GM23248 (cell line): Measurements from ENCODE around the gene DRAXIN.

Source experiments
- EZH2 ChIP-seq: fragments of 200-600 bp; sonication (generic); IDR thresholded peaks from 2 replicates; pipeline ENCODE4 v1.6.1; 2018; ENCODE audit warnings: antibody characterized with exemption, mild to moderate bottlenecking; ENCODE audit not compliant: insufficient read depth, poor library complexity, severe bottlenecking
- EZH2phosphoT487 ChIP-seq: fragments of 200-600 bp; sonication (generic); IDR thresholded peaks from 2 replicates; pipeline ENCODE4 v1.6.1; 2018; ENCODE audit warnings: antibody characterized with exemption, moderate library complexity, mild to moderate bottlenecking, low read depth; ENCODE audit not compliant: insufficient read depth

DNA sequence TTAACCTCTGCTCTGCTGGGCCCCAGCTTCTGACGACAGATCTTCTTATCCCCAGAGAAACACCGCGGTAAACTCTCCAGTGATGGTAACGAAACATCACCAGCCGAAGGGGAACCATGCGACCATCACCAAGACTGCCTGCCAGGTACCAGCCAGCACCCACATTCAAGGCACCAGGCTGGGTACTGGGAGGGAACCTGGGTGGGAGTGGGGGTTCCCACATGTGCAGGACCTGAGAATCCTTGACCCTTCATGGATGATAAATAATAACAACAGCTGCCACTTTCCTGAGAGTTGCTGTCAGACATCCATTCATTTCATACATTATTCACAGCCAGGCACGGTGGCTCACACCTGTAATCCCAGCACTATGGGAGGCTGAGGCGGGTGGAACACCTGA, 20.8 kb downstream of the DRAXIN start:
- TF ChIP-seq EZH2phosphoT487: no peak
- no peak for TF ChIP-seq EZH2
